Measurements from ENCODE around the gene LRRC1.

GRCh38 chr6:53939830-53940229 lies 145.0 kb downstream of the LRRC1 start:
- TF ChIP-seq EHMT2 (IDR thresholded peaks at IDR 0.05; ENCODE audit: borderline replicate concordance, low read depth, low read length) = no peak
- TF ChIP-seq ETV6 (CRISPR knock-in tag; conservative IDR thresholded peaks at IDR 0.05) = no peak
- TF ChIP-seq HNRNPK (IDR thresholded peaks at IDR 0.05; ENCODE audit: low read depth, low read length, poor library complexity, severe bottlenecking) = no peak
- TF ChIP-seq EED (CRISPR knock-in tag; IDR thresholded peaks at IDR 0.05) = no peak
- TF ChIP-seq CTCF (CRISPR knock-in tag; IDR thresholded peaks at IDR 0.05) = no peak
- TF ChIP-seq TCF7L2 (IDR thresholded peaks at IDR 0.05; ENCODE audit: low read depth, low read length) = no peak
- no peak for TF ChIP-seq ZNF34 (CRISPR knock-in tag; IDR thresholded peaks at IDR 0.05; ENCODE audit: borderline replicate concordance)
- TF ChIP-seq HNF4G (IDR thresholded peaks at IDR 0.05; ENCODE audit: borderline replicate concordance, low read depth, low read length) = no peak
- no peak for TF ChIP-seq HNF4G (CRISPR knock-in tag; IDR thresholded peaks at IDR 0.05; ENCODE audit: borderline replicate concordance, low read depth)
- TF ChIP-seq ZNF17 (CRISPR knock-in tag; IDR thresholded peaks at IDR 0.05) = no peak

All from HepG2 (cell line).